HAP-1 (cell line): Measurements from ENCODE around the gene DOK5.

Source experiments
- DNase-seq, 2 experiments: peaks; one replicate each; pipeline ENCODE4 v3.0.0-alpha.2; 2016 to 2020; ENCODE audit warnings: low spot score in 2 of 2
- H3K27me3 ChIP-seq: fragments of 250-450 bp; sonication (Bioruptor Pico); 2 replicates; pipeline ENCODE4 v1.5.1; 2020; ENCODE audit warnings: low read depth, mild to moderate bottlenecking, moderate library complexity
- H3K36me3 ChIP-seq: fragments of 250-450 bp; sonication (Bioruptor Pico); replicated peaks from 2 replicates; pipeline ENCODE4 v1.5.1; 2020; ENCODE audit warnings: mild to moderate bottlenecking
- H3K4me1 ChIP-seq: fragments of 250-450 bp; sonication (Bioruptor Pico); 2 replicates; pipeline ENCODE4 v1.5.1; 2020; ENCODE audit warnings: mild to moderate bottlenecking
- H3K4me3 ChIP-seq: fragments of 250-450 bp; sonication (Bioruptor Pico); 2 replicates; pipeline ENCODE4 v1.5.1; 2020; ENCODE audit warnings: mild to moderate bottlenecking, moderate library complexity
- H3K9me3 ChIP-seq: fragments of 250-450 bp; sonication (Bioruptor Pico); 2 replicates; pipeline ENCODE4 v1.5.1; 2020; ENCODE audit warnings: mild to moderate bottlenecking, moderate library complexity
- in situ Hi-C: fragments of 300-500 bp; cut with MboI; formaldehyde crosslinking; loops from 3 replicates; pipeline ENCODE4 v1.14.3; 2020; ENCODE audit warnings: low sequenced_read_pairs, inconsistent platforms, mixed read lengths

The DOK5 gene

DNA sequence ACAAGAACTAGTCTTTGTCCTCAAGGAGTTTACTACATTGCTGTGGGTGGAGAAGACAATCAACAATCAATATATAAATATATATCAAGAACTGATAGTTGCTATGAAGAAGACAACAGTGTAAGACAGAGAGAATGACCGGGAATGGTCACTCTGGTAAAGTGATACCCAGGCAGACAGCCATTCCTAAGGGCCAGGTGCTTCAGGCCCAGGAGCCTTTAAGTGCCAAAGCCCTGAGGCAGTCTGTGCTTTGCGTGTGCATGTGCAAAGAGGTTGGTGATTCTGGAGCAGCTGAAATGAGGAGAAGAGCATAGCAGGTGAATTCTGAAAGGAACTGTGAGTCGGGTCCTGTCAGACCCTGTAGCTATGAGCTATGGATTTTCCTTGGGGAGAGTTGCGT is 154.2 kb downstream of the DOK5 start:
- Histone ChIP-seq H3K9me3 (no peaks in the 10 kb centered on the region), H3K4me1 (no peaks in the 10 kb centered on the region), H3K4me3 (no peak overlapping the region), H3K36me3 (no peaks in the 10 kb centered on the region), H3K27me3 (no peaks in the 10 kb centered on the region)
- in situ Hi-C loops, result no loop called here
- DNase-seq, result no peak

DNA sequence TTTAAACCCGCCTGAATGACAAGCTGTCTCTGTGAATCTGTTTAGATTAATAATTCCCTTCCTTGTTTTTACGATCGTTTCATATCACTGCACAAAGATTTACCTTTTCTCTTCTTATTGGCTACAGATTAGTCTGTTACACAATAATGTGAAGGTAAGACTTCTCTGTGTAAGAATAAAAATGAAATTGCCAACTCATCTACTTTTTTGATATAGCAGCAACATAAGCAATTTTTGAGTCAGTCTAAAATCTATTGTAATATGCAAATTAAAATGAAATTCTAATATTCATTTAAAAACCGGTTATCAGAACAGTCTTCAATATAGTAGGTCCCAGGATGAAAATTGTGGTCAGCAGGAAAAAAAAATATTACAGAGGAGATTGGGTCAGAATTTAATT is 155.2 kb downstream of the DOK5 start:
- no peak for DNase-seq
- in situ Hi-C loops, result no loop called here
- Histone ChIP-seq H3K4me3 (no peak overlapping the region), H3K27me3 (no peaks in the 10 kb centered on the region), H3K9me3 (no peaks in the 10 kb centered on the region), H3K36me3 (no peaks in the 10 kb centered on the region), H3K4me1 (no peaks in the 10 kb centered on the region)

DNA sequence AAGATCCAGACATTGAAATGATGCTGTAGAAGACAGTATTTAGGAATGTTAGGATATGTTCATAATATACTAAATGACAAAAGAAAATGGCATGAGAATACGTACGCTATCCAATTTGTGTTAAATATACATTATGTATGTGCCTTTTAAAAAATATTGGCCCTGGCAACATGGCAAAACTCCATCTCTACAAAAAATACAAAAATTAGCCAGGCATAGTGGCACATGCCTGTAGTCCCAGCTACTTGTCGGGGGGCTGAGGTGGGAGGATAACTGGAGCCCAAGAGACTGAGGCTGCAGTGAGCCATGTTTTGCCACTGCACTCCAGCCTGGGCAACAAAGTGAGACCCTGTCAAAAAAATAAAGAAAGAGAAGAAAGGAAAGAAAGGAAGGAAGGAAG is 155.7 kb downstream of the DOK5 start:
- H3K4me1 ChIP-seq, result no peaks in the 10 kb centered on the region
- H3K27me3 ChIP-seq, result no peaks in the 10 kb centered on the region
- no peak for DNase-seq
- in situ Hi-C loops, result no loop called here
- H3K4me3 ChIP-seq, result no peak overlapping the region
- H3K36me3 ChIP-seq, result no peaks in the 10 kb centered on the region
- no peaks in the 10 kb centered on the region for H3K9me3 ChIP-seq

DNA sequence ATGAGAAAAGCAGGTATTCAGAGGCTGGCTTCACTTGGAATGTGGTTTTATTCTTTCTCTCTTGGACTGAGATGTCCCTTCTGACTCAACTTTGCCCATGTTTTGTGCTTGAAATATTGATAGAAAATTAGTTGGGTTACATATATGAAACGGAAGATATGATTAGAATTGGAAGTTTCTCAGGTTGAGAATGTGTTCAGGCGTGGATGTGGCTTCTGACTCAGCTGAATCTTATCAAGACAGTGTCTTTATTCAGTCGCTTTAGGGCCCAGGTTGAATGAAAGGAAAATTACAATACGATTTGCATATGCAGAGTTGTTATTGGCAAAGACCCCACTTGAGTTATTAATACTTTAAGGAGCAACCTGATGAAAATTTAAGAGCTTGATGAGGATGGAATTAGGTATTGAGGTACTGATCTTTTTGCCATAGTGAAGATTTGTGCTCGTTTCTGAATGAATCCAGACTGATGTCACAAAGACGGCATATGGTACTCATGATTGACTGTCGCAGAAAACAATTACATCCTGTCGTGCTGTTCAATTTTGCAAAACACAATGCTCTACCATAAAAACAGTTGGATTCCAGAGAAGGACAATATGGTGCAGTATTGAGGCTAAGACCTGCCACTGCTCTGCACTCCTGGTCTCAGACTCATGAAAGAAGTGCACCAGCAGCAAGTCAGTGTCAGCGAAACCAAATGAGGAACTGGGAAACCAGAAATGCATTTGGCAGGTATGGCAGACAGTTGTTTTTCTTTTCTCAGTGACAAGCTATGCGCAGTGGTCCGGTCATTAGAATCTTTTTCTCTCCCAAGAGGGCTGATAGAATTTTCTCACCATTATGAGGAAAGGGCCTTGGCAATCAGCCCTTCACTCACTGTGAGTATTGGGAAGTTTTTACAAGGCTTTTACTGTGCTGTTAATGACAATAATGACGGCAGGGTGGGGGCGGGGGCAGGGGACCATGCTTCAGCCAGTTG is 158.3 kb downstream of the DOK5 start:
- Histone ChIP-seq H3K4me3 (no peak overlapping the region), H3K4me1 (no peaks in the 10 kb centered on the region), H3K27me3 (no peaks in the 10 kb centered on the region), H3K36me3 (no peaks in the 10 kb centered on the region), H3K9me3 (no peaks in the 10 kb centered on the region)
- DNase-seq, result no peak
- in situ Hi-C loops, result no loop called here

DNA sequence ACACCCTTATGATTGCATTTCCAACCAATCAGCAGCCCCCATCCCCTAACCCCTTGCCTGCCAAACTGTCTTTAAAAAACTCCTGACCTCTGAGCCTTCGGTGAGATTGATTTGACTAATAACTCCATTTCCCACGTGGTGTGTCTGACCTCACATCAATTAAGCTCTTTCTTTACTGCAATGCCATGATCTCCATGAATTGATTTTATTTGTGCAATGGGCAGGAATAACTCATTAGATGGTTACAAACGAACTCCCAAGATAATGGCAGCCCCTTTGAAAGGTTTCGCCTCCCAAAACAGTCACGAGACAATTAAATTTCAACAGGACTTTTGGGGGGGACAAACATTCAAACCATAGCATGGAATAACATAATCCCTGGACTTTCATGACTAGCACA is 161.2 kb downstream of the DOK5 start:
- no peak for DNase-seq
- H3K36me3 ChIP-seq, result no peaks in the 10 kb centered on the region
- H3K9me3 ChIP-seq, result no peaks in the 10 kb centered on the region
- H3K4me3 ChIP-seq, result no peak overlapping the region
- in situ Hi-C loops, result no loop called here
- no peaks in the 10 kb centered on the region for H3K27me3 ChIP-seq
- no peaks in the 10 kb centered on the region for H3K4me1 ChIP-seq

DNA sequence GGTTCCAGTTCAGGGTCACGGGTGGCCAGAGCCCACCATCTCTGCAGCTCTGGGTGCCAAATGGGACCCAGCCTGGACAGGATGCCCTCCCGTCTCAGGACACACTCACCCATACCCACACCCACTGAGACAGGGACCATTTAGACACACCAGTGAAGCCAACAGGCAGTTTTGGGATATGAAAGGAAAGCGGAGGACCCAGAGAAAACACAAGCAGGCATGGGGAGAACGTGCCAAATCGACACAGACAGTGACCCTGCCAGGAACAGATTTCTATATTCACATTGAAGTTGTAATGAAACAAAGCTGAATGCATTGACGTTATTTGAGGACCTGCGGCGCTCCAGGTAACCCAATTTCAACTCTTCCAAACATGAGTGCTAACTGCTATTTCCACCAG is 164.5 kb downstream of the DOK5 start:
- in situ Hi-C loops, result loop anchor here (10.0 kb wide), 2 partner anchors 415 to 535 kb away; no protein-coding TSS in a partner anchor
- Histone ChIP-seq H3K4me1 (no peaks in the 10 kb centered on the region), H3K9me3 (no peaks in the 10 kb centered on the region), H3K27me3 (no peaks in the 10 kb centered on the region), H3K36me3 (no peaks in the 10 kb centered on the region), H3K4me3 (no peak overlapping the region)
- DNase-seq, result no peak

DNA sequence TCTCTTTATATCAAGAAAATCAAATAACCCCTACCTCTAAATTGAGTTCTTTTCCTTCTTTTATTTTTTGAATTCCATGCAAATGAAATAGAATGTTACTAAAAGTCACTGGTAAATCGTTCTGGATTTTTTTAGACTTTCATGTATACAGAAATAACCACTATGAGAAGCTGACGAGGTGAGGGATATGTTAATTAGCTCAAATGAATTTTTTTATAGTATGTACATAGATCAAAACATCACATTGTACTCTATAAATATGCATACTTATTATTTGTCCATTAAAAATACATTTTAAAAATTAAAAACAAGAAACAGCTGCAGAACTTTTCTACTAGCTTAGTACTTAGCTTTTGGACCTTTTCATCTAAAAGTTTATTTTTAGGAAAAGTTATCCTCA is 165.4 kb downstream of the DOK5 start:
- DNase-seq, result no peak
- Histone ChIP-seq H3K4me1 (no peaks in the 10 kb centered on the region), H3K4me3 (no peak overlapping the region), H3K36me3 (no peaks in the 10 kb centered on the region), H3K9me3 (no peaks in the 10 kb centered on the region), H3K27me3 (no peaks in the 10 kb centered on the region)
- in situ Hi-C loops, result loop anchor here (10.0 kb wide), 2 partner anchors 416 to 536 kb away; no protein-coding TSS in a partner anchor

DNA sequence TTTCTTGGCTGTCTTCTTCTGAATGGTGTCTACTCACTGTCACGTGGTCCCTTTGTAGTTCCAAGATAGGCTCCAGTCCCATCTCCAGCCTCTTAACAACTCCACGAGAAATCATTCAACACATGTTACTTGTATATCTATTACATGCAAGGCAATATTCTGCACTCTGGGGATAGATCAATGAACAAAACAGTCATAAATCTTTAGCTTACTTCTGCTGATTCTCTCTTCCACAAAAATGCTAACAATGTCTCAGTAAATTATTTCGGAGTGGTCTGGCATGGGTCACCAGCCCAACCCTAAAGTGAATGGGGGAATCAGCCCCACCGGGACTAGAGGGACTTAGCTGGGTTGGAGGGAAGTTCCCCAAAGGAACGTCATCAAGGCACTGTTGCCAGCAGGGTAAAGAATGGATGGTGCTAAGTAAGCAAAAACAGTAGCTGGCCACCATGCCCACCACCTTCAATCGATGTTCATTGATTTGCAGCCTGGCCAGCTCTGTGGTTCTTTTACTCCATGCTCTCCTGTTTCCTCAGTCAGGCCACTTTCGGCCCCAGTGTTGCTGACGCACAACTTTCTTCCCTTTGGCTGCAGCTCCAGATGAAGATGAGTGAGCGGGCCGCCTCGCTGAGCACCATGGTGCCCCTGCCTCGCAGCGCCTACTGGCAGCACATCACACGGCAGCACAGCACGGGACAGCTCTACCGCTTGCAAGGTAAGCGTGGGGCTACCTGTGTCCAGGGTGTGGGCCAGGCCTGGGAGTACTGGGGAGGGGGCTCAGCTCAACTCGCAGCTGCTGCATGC is 167.7 kb downstream of the DOK5 start:
- in situ Hi-C loops, result loop anchor here (10.0 kb wide), 2 partner anchors 418 to 538 kb away; no protein-coding TSS in a partner anchor
- Histone ChIP-seq H3K27me3 (no peaks in the 10 kb centered on the region), H3K4me1 (no peaks in the 10 kb centered on the region), H3K36me3 (no peaks in the 10 kb centered on the region), H3K4me3 (no peak overlapping the region), H3K9me3 (no peaks in the 10 kb centered on the region)
- DNase-seq, result no peak

DNA sequence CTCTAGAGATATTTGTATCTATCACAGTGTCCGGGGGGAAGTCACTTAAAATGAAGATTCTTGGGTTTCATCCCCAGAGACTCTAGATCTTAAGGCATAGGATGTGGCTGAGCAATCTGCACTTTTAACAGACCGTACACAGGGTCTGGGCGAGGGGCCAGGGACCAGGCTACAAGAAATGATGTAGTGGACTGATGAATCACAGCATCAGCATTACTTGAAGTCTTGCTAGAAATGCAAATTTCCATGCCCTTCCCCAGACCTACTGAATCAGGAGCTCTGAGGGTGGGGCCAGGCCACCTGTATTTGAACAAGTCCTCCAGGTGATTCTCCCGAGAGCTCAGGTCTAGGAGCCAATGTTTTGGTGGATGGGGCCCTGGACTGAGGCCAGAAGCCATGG is 168.4 kb downstream of the DOK5 start:
- Histone ChIP-seq H3K4me1 (no peaks in the 10 kb centered on the region), H3K9me3 (no peaks in the 10 kb centered on the region), H3K36me3 (no peaks in the 10 kb centered on the region), H3K4me3 (no peak overlapping the region), H3K27me3 (no peaks in the 10 kb centered on the region)
- in situ Hi-C loops, result loop anchor here (10.0 kb wide), 2 partner anchors 419 to 539 kb away; no protein-coding TSS in a partner anchor
- no peak for DNase-seq

DNA sequence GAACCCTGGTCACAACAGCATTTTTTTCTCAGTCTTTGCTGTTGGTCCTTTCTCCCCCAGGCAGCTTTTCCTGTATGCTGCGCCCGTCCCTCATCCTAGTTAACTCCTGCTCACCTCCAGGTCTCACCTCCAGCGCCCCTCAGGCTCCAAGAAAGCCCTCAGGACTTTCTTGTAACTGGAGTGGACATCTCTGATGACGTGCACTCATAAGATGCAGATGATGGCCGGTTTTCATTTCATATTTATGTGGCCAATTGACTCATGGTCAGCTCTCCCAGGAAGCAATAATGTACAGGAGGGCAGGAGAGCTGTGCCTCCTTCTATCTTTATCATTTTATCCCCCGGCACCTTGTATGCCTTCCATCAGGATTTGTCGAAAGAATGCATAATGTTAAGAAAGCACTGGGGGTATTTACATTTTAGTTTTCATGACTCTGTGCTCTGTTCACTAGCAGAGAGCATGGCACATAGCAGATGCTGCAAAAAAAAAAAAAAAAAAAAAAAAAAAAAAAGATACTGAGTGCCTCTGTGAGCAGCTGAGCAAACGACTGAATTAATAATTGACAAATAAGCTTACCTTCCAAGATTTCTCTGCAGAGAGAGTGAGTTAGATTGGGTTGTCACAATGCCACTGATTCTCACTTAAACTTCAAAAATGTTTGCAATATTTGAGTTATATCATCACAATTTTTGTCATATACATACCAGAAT is 170.2 kb downstream of the DOK5 start:
- Histone ChIP-seq H3K27me3 (no peaks in the 10 kb centered on the region; the same call in 1 of the 2 replicates), H3K4me3 (no peak overlapping the region), H3K36me3 (no peaks in the 10 kb centered on the region), H3K4me1 (no peaks in the 10 kb centered on the region), H3K9me3 (no peaks in the 10 kb centered on the region)
- in situ Hi-C loops, result loop anchor here (10.0 kb wide), 2 partner anchors 421 to 541 kb away; no protein-coding TSS in a partner anchor
- no peak for DNase-seq

DNA sequence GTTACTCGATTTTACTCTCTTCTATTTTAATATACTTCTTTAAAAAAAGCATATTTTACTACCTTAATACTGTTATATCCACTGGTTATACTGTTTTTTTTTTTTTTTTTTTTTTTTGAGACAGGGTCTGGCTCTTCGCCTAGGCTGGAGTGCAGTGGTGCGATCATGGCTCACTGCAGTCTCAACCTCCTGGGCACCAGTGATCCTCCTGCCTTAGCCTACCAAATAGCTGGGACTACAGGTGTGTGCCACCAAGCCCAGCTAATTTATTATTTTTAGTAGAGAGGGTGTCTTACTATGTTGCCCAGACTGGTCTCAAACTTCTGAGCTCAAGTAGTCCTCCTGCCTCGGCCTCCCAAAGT is 170.7 kb downstream of the DOK5 start:
- H3K9me3 ChIP-seq, result no peaks in the 10 kb centered on the region
- H3K4me3 ChIP-seq, result no peak overlapping the region
- no peak for DNase-seq
- no peaks in the 10 kb centered on the region for H3K36me3 ChIP-seq
- no peaks in the 10 kb centered on the region for H3K4me1 ChIP-seq
- H3K27me3 ChIP-seq, result no peaks in the 10 kb centered on the region; the same call in 1 of the 2 replicates
- in situ Hi-C loops, result loop anchor here (10.0 kb wide), 2 partner anchors 421 to 541 kb away; no protein-coding TSS in a partner anchor

DNA sequence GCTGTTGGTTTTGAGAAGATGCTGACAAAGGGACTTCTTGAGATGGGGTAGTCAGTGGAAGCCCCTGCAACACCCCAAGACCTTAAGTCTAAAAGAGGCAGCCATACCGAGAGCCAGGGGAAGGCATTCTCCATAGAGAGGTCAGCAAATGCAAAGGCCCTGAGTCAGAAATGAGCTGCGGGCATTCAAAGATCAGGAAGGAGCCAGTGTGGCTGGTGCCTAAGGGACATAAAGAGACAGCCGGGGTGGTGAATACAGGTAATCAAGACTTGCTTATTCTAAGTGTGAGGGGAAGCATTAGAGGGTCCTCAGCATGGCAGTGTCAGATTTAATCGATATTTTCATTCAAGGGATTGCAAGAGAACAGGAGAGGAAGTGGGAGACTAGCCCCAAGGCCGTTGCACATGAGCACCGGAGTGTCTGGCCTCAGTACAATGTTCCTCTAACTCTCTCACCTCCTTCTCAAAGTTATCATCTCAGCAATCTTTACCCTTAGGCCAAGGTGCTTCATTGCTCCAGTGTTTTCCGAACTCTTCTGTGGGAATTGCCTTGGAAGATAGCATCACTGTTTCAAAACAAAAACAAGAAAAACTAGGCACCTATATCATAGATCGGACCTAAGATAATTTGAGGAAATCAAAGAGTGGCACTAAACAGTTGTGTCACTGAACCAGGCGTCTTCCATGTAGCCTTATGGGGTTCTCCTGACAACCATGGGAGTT is 173.2 kb downstream of the DOK5 start:
- in situ Hi-C loops, result loop anchor here (10.0 kb wide), 2 partner anchors 424 to 544 kb away; no protein-coding TSS in a partner anchor
- Histone ChIP-seq H3K27me3 (no peaks in the 10 kb centered on the region; the same call in 1 of the 2 replicates), H3K36me3 (no peaks in the 10 kb centered on the region), H3K4me1 (no peaks in the 10 kb centered on the region), H3K4me3 (no peak overlapping the region), H3K9me3 (no peaks in the 10 kb centered on the region)
- DNase-seq, result no peak
